ENCODE results near the gene KLC3.

- TF ChIP-seq CTCF (IDR thresholded peaks at IDR 0.05; ENCODE audit: insufficient read depth, low read length, poor library complexity, severe bottlenecking) (no peak), EZH2phosphoT487 (conservative IDR thresholded peaks at IDR 0.05; ENCODE audit: low read length) (no peak)
These were observed 55.5 kb downstream of the KLC3 start for GRCh38 chr19:45395821-45396617.
